Effector CD4-positive, alpha-beta T cell (primary cell): ENCODE measurements around the gene LHFPL6.
"Not testable (repeated sequence)": the region's sequence is repeated elsewhere in the genome, so short reads cannot be mapped to it uniquely, and the experiment has no call there.

Source experiments
- DNase-seq: peaks from one replicate; pipeline ENCODE4 v3.0.0-alpha.2; 2020

The LHFPL6 gene

GRCh38 chr13:39341251-39341650, 261.7 kb downstream of the LHFPL6 start:
- DNase-seq, result no peak

DNA sequence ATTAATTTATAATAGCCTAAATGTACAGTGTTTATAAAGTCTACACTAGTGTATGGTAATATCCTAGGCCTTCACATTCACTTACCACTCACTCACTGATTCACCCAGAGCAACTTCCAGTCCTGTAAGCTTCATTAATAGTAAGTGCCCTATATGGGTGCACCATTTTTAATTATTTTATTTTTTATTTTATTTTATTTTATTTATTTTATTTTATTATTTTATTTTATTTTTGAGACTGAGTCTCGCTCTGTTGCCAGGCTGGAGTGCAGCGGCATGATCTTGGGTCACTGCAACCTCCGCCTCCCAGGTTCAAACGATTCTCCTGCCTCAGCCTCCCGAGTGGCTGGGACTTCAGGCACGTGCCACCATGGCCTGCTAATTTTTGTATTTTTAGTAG, 264.9 kb downstream of the LHFPL6 start:
- not testable (repeated sequence) for DNase-seq

- DNase-seq, result no peak
Observed at GRCh38 chr13:39336937-39337336, 266.1 kb downstream of the LHFPL6 start.

DNA sequence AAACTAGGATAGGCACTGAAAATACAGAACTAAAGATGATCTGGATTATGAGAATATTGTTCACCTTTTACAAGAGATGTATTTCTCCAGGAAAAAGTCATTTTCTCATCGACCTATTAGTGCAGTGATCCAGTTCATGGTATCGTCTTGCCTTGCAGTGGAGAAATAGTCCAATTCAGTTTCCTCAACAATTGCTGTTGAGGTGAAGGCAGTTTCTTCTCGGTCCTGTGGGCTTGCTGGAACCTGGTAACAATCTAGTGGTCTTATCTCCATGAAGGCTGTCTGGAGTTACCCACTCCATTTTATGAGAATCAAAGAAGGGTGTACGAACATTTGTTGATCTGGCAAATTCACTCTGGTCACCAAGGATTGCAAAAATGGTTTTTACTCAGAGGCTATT, 266.8 kb downstream of the LHFPL6 start:
- no peak for DNase-seq

DNA sequence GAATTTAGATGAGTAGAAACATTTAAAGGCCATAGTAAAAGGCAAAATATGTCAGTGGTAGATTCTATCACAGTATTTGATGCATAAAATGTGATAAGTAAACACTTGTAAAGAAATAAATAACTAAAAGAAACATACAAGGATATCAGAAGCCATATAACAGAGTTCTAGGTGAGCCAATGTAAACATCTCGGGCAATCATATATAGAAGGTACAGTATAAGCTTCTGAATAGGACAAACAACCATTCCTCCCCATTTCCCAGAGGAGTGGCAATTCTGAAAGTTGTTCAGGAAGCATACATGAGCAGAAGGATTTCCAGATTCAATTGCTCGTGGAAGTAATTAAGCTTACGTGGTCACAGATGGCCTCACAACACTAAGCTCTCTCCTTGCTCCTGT, 267.3 kb downstream of the LHFPL6 start:
- no peak for DNase-seq

DNA sequence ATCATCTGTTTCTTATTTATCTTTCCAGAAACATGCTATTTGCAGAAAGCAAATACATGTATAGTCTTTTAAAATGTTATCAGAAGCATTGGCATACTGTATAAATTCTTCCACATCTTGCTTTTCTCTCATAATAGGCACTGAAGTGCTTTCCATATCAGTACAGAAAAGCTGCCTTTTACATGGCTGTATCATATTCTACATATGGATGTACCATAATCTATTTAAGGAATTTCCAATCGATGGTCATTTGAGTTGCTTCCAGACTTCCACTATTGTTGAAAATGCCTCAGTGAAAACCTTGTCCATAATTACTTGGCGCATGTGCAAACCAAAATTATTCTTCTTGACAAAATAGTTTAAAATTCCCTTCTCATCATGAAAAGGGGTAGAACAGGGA, 272.5 kb downstream of the LHFPL6 start:
- DNase-seq, result no peak

GRCh38 chr13:39329182-39329639, 273.8 kb downstream of the LHFPL6 start:
- no peak for DNase-seq

DNA sequence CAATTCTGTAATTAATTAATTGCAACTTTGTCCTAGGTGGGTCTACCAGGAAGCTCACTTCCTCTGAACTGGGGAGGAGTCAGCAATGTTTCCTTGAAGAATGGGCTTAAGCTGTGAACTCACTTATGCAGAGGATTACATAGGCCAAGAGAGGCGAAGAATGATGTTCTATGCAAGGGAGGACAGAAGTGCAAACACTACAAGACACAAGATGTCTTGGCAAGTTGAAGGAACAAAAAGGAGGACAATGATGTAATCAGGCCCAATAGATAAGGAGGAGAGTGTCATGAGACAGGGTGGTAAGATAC, 275.9 kb downstream of the LHFPL6 start:
- no peak for DNase-seq

DNA sequence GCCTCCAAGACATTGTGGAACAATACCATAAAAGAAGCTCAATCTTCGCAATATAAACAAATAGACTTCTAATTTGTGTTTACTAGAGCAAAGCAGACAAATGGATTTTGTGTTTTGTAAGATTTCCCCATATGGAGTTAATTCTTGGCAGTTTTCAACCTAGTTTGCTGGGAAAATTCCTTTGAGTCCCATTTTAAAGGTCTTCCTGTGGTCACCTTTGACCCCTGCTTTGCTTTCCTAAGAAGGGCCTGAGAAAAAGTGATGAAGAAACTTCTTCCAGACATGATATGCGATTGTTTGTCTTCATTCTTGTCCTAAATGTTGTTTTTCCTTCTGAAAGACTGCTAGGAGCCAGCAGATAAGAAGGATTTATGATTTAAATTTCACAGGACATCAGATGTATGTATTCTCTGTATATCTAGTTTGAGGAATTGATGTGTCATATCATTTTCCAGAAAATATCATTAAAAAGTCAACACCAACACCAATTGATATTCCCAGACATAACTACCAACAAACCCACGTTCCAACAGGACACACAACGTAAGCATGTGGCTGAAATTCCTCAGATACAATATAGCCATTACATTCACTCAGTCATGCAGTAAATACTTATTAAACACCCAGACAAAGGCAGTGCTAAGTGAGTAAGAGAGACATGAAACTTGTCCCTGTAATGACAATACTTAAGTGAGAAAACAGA, 276.4 kb downstream of the LHFPL6 start:
- no peak for DNase-seq

GRCh38 chr13:39324806-39325311, 278.1 kb downstream of the LHFPL6 start:
- no peak for DNase-seq

GRCh38 chr13:39322836-39323585, 280.0 kb downstream of the LHFPL6 start:
- no peak for DNase-seq

DNA sequence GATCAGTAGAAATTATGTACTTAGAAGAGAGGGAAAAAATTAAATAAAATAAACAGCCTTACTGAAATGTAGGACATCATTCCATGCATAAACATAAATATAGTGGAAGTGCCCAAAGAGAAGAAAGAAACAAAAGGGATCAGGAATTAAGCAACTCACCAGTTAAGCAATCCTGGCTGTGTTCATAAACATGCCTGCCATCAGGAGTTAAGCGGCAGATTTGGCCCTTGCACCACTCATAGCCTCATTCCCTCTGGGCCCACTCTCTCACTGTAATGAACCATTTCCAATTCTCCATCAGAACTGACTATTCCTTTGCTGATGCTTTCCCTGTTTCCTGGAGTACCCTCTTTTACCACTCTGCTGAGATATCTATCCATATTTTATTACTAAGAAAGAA, 281.4 kb downstream of the LHFPL6 start:
- no peak for DNase-seq

- no peak for DNase-seq
Observed at GRCh38 chr13:39318161-39318560, 284.8 kb downstream of the LHFPL6 start.

GRCh38 chr13:39317291-39317690, 285.7 kb downstream of the LHFPL6 start:
- DNase-seq, result no peak

- no peak for DNase-seq
Observed at GRCh38 chr13:39315796-39316195, 287.2 kb downstream of the LHFPL6 start.

- no peak for DNase-seq
Observed at GRCh38 chr13:39313721-39314120, 289.3 kb downstream of the LHFPL6 start.

- DNase-seq, result no peak
Observed at GRCh38 chr13:39312596-39312995, 290.4 kb downstream of the LHFPL6 start.

- no peak for DNase-seq
Observed at GRCh38 chr13:39311619-39312018, 291.4 kb downstream of the LHFPL6 start.

GRCh38 chr13:39310961-39311360, 292.0 kb downstream of the LHFPL6 start:
- DNase-seq, result no peak

- no peak for DNase-seq
Observed at GRCh38 chr13:39306639-39307589, 296.1 kb downstream of the LHFPL6 start.

- no peak for DNase-seq
Observed at GRCh38 chr13:39302820-39303219, 300.2 kb downstream of the LHFPL6 start.

GRCh38 chr13:39298951-39299350, 304.0 kb downstream of the LHFPL6 start:
- no peak for DNase-seq

DNA sequence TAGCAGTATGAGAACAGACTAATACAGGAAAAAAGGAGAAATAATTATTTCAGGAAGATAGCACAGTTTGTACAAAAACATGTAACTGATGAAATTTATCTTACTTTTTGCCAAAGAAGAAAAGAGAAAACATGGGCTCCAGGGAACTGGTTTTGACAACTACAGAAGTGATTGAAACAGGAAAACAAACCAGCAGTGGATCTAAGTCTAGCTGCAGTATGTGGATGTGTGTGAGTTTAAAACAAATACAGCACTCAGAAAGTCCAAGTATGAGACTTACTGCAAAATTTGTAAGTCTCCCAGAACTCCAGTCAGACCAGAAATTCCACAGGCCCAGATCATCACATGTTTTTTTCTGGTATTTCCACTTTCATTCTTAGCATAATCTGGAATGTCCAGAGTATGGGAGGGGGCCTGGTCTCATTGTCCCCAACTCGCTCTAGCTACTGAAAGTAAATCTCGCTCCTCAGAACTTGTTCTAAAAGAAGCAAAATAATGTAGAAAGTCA, 305.3 kb downstream of the LHFPL6 start:
- no peak for DNase-seq
